Ectodermal cell (in vitro differentiated cells): ENCODE measurements around the gene FLII.
A peak's percentile ranks its signal among the peaks of the same experiment; 100 is the strongest.
"Not testable (repeated sequence)": the region's sequence is repeated elsewhere in the genome, so short reads cannot be mapped to it uniquely, and the experiment has no call there.

Experiments
- H3K27ac ChIP-seq: 2 replicates; pipeline ENCODE4 v1.7.0; 2013; ENCODE audit warnings: mild to moderate bottlenecking, low read depth, low read length; ENCODE audit not compliant: insufficient read depth, poor library complexity, severe bottlenecking
- H3K27me3 ChIP-seq: 2 replicates; pipeline ENCODE4 v1.7.0; 2013; ENCODE audit warnings: mild to moderate bottlenecking, low read length; ENCODE audit not compliant: insufficient read depth, control insufficient read depth, poor library complexity, severe bottlenecking
- H3K36me3 ChIP-seq: one replicate; pipeline ENCODE4 v1.7.0; 2013; ENCODE audit warnings: low read length; ENCODE audit not compliant: control insufficient read depth, insufficient read depth
- H3K4me1 ChIP-seq: one replicate; pipeline ENCODE4 v1.7.0; 2013; ENCODE audit warnings: low read length; ENCODE audit not compliant: control insufficient read depth, insufficient read depth
- H3K4me3 ChIP-seq: 2 replicates; pipeline ENCODE4 v1.7.0; 2013; ENCODE audit warnings: low read depth, low read length, control low read depth; ENCODE audit not compliant: insufficient read depth
- H3K9me3 ChIP-seq: 2 replicates; pipeline ENCODE4 v1.7.0; 2013; ENCODE audit warnings: mild to moderate bottlenecking, low read length, moderate library complexity; ENCODE audit not compliant: control insufficient read depth
- WGBS, 2 experiments: methylation state at CpG; one replicate each; pipeline ENCODE4 v1.1.7; 2013; ENCODE audit warnings: missing lambda C conversion rate in 2 of 2; 5-methylcytosine and 5-hydroxymethylcytosine counted together

Gene FLII

DNA sequence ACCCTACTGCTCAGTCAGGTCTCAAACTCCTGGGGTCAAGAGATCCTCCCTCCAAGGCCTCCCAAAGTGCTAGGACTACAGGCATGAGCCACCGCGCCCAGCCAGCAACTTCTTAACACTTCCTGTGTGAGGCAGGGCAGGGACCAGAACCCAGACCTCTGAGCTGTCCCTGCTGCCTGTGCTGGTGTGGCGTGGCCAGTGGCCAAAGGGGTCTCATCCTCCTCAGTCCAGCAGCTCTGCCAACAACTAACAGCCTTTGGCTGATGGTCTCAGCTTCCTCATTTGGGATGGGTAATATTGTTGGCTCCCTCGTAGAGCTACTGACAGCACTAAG lies 34.5 kb downstream of the FLII start:
- Histone ChIP-seq H3K27me3 (no peaks in the 10 kb centered on the region), H3K36me3 (no peaks in the 10 kb centered on the region), H3K27ac (peak overlapping the region; percentile 100), H3K9me3 (no peaks in the 10 kb centered on the region), H3K4me3 (no peak overlapping the region), H3K4me1 (peaks cover 35% of the 10 kb centered on the region)
- 52 to 55% methylated on average over 4 of the region's 4 CpGs for WGBS, 2 experiments

DNA sequence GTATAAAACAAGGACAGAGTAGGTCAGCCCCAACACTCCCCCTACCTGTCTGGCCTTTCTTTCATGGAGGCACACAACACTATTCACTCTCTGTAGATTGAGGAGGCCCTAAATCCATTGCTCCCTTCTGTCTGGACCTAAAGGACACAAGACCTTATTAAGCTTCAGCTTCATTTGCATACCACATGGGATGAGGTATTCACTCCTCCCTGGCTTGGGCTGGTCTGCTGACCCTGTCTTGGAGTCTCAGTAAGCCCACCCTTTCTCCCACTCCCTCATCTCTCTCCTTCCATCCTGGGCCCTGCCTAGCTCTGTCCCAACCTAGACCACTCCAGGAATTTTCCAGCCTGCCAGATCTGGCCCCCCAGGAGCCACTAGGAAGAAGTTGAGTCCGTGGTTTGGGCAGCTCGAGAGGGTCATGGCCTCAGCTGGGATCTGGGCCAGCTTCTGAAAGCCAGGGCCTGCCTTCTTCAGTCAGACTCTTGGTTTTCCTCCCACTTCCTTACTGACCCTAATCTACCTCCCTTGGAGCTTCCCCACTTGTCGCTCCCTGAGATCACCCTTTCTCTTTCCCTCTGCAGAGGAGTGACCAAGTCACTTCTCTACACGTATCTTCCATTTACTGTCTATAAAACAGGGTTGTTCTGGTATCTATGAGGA lies 39.7 kb downstream of the FLII start:
- Histone ChIP-seq H3K4me1 (peaks cover 10% of the 10 kb centered on the region), H3K9me3 (no peaks in the 10 kb centered on the region), H3K27ac (no peak overlapping the region), H3K4me3 (no peak overlapping the region), H3K27me3 (no peaks in the 10 kb centered on the region), H3K36me3 (no peaks in the 10 kb centered on the region)
- WGBS, 2 experiments: 78 to 86% methylated on average over 4 of the region's 4 CpGs

DNA sequence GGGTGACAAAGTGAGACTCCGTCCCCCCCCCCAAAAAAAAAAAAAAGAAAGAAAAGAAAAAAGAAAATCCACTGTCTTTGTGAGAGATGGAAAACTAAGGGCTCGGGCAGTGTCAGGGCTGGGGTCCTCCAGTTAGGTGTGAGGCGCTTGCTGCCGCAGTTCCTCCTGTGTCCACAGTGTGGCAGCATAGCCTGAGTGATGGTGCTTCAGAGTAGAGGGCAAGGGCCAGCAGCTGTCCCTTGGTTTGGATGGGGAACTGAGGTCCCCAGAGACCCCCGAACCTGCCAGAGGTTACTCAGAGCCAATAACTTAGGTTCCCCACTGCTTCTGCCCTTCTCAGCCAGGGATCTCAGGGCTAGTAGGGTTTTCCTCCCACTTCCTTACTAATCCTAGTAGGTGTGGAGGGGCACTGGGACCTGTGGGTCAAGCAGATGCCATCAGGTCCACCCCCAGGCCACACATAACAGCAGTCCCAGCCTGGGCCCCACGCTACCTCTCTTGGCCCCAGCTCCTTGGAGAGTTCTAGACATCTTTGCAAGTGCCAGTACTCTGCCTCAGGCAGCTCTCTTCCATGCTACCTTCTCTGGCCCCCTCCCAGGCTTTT lies 41.0 kb downstream of the FLII start:
- H3K4me1 ChIP-seq: no peaks in the 10 kb centered on the region
- no peak overlapping the region for H3K27ac ChIP-seq
- H3K27me3 ChIP-seq: no peaks in the 10 kb centered on the region
- H3K4me3 ChIP-seq: no peak overlapping the region
- 21% methylated on average over 5 to 6 of the region's 6 CpGs for WGBS, 2 experiments
- H3K36me3 ChIP-seq: no peaks in the 10 kb centered on the region
- H3K9me3 ChIP-seq: no peaks in the 10 kb centered on the region

DNA sequence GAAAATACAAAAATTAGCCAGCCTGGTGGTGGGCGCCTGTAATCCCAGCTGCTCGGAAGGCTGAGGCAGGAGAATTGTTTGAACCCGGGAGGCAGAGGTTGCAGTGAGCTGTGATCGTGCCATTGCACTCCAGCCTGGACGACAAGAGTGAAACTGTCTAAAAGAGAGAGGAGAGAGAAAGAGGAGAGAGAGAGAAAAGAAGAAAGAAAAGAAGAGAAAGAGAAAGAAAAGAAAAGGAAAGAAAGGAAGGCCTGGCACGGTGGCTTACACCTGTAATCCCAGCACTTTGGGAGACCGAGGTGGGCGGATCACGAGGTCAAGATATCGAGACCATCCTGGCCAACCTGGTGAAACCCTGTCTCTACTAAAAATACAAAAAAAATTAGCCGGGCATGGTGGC lies 41.6 kb downstream of the FLII start:
- H3K4me1 ChIP-seq, H3K27ac ChIP-seq, H3K9me3 ChIP-seq, H3K27me3 ChIP-seq, H3K4me3 ChIP-seq, H3K36me3 ChIP-seq: not testable (repeated sequence)
- WGBS, 2 experiments: 86% methylated on average over 11 of the region's 11 CpGs

DNA sequence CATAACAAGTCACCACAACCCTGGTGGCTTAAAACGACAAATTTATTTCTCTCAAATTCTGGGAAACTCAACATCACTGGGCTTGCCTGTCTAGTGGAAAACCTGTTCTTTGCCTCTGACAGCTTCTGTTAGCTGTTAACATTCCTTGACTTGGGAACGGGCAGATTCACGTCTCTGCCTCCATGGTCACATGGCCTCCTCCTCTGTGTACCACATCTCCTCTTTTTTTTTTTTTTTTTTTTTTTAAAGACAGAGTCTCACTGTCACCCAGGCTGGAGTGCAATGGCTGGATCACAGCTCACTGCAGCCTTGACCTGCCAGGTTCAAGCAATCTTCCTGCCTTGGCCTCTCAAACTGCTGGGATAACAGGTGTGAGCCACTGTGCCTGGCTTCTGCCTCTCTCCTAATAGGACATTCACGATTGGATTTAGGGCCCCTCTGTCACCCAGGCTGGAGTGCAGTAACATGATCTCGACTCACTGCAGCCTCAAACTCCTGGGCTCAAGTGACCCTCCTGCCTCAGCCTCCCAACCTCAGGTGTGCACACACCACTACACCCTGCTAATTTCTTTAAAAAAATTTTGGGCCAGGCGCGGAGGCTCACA lies 44.8 kb downstream of the FLII start:
- H3K4me3 ChIP-seq: no peak overlapping the region
- no peaks in the 10 kb centered on the region for H3K27me3 ChIP-seq
- H3K36me3 ChIP-seq: peaks cover 19% of the 10 kb centered on the region
- no peak overlapping the region for H3K27ac ChIP-seq
- WGBS, 2 experiments: 77 to 83% methylated on average over 7 of the region's 7 CpGs
- H3K4me1 ChIP-seq: no peaks in the 10 kb centered on the region
- H3K9me3 ChIP-seq: no peaks in the 10 kb centered on the region

DNA sequence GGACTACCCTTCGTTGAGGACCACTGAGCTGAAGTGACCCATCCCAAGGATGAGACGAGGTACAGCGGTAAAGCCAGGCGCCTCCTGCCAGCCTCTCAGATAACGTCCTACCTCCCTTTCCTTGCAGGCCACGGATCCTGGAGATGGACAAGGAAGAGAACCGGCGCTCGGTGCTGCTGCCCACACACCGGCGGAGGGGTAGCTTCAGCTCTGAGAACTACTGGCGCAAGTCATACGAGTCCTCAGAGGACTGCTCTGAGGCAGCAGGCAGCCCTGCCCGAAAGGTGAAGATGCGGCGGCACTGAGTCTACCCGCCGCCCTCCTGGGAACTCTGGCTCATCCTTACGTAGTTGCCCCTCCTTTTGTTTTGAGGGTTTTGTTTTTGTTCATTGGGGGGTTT lies 50.4 kb downstream of the FLII start:
- Histone ChIP-seq H3K27me3 (no peaks in the 10 kb centered on the region), H3K27ac (no peak overlapping the region), H3K4me3 (no peak overlapping the region), H3K4me1 (no peaks in the 10 kb centered on the region), H3K36me3 (peaks cover 39% of the 10 kb centered on the region), H3K9me3 (no peaks in the 10 kb centered on the region)
- WGBS, 2 experiments: 96 to 97% methylated on average over 19 of the region's 19 CpGs

DNA sequence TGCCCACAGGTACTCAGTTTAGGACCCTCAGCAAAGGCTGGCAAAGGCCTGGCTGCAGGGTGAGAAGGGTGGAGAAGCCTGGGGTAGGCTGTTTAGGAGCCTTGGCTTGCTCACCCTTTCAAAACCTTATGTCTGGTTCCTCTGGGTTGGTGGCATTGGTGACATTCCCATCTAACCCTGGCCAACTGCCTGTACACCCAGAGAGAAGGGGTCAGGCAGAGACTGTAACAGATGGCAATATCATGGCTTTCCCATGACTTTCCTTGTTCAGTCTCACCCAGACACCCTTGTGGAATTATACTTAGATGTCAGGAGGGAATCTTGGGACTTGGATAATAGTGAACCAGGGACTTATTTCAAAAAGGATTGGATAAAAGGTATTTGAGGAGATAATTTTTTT lies 51.6 kb downstream of the FLII start:
- H3K9me3 ChIP-seq: no peaks in the 10 kb centered on the region
- peaks cover 39% of the 10 kb centered on the region for H3K36me3 ChIP-seq
- H3K27me3 ChIP-seq: no peaks in the 10 kb centered on the region
- H3K4me3 ChIP-seq: no peak overlapping the region
- no peak overlapping the region for H3K27ac ChIP-seq
- H3K4me1 ChIP-seq: no peaks in the 10 kb centered on the region

DNA sequence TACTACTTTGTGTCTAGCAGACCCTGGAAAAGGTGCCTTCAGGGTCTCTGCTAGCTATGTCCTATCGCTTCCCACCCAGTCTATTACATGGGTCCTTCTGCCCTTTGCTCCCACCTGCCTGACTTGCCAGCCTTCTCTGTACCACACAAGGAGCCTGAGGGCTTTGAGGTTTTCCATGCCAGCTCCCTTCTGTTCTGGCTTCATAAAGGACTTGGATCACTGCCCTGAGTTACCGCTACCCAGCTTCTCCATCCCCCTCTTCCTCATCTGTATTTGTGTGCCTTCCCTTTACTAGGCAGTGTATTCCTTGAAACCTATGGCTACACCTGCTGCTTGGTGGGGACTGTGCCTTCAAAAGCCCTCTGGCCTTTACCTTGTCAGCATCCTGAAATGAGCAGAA lies 52.7 kb downstream of the FLII start:
- no peaks in the 10 kb centered on the region for H3K27me3 ChIP-seq
- no peaks in the 10 kb centered on the region for H3K9me3 ChIP-seq
- no peaks in the 10 kb centered on the region for H3K4me1 ChIP-seq
- H3K27ac ChIP-seq: no peak overlapping the region
- no peak overlapping the region for H3K4me3 ChIP-seq
- 95 to 97% methylated on average over 2 of the region's 2 CpGs for WGBS, 2 experiments
- H3K36me3 ChIP-seq: peaks cover 39% of the 10 kb centered on the region

DNA sequence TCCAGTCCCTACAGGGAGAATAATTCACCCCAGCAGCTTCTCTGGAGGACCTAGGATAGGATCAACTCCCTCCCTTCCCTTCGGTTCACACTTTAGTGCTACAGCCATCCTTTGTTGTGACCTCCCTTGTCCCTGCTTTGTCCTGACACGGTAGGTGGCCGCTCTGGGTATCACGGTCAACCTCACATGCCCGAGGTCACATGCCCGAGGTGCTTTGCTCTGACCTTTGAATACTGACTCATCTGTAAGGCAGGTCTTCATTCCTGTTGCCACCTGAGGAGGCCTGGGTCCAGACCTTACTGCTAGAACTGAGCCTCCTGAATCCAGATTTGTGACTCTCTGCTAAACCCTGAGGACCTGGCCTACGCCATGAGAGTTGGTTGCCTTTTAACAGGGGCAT lies 55.2 kb downstream of the FLII start:
- Histone ChIP-seq H3K27me3 (no peaks in the 10 kb centered on the region), H3K36me3 (peaks cover 20% of the 10 kb centered on the region), H3K27ac (no peak overlapping the region), H3K9me3 (no peaks in the 10 kb centered on the region), H3K4me1 (no peaks in the 10 kb centered on the region), H3K4me3 (no peak overlapping the region)
- 57 to 62% methylated on average over 7 of the region's 7 CpGs for WGBS, 2 experiments

DNA sequence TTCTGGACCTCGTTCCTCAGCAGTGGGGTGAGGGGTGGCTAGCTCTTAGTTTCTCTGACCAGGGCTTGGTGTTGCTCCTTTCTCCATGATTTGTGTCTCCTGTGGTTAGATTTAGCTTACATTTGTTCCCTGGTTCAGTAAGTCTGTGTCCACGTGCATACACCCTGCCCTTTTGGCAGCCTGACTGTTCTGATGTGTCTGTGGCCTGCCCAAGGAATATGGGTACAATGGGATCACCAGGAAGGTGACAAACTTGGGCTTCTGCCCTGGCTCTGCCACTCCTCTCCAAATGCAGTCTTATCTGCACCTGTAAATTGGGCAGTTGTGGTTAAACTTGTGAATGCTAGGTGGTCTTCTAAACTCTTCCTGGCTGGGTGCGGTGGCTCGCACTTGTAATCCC lies 57.4 kb downstream of the FLII start:
- Histone ChIP-seq H3K4me3 (no peak overlapping the region), H3K9me3 (no peaks in the 10 kb centered on the region), H3K4me1 (no peaks in the 10 kb centered on the region), H3K36me3 (peaks cover 24% of the 10 kb centered on the region), H3K27ac (no peak overlapping the region), H3K27me3 (no peaks in the 10 kb centered on the region)
- 92 to 94% methylated on average over 4 of the region's 4 CpGs for WGBS, 2 experiments
